ENCODE measurements around the gene NFAT5.
A peak's percentile ranks its signal among the peaks of the same experiment; 100 is the strongest.
"Not testable (repeated sequence)": the region's sequence is repeated elsewhere in the genome, so short reads cannot be mapped to it uniquely, and the experiment has no call there.

NFAT5 gene, protein sequence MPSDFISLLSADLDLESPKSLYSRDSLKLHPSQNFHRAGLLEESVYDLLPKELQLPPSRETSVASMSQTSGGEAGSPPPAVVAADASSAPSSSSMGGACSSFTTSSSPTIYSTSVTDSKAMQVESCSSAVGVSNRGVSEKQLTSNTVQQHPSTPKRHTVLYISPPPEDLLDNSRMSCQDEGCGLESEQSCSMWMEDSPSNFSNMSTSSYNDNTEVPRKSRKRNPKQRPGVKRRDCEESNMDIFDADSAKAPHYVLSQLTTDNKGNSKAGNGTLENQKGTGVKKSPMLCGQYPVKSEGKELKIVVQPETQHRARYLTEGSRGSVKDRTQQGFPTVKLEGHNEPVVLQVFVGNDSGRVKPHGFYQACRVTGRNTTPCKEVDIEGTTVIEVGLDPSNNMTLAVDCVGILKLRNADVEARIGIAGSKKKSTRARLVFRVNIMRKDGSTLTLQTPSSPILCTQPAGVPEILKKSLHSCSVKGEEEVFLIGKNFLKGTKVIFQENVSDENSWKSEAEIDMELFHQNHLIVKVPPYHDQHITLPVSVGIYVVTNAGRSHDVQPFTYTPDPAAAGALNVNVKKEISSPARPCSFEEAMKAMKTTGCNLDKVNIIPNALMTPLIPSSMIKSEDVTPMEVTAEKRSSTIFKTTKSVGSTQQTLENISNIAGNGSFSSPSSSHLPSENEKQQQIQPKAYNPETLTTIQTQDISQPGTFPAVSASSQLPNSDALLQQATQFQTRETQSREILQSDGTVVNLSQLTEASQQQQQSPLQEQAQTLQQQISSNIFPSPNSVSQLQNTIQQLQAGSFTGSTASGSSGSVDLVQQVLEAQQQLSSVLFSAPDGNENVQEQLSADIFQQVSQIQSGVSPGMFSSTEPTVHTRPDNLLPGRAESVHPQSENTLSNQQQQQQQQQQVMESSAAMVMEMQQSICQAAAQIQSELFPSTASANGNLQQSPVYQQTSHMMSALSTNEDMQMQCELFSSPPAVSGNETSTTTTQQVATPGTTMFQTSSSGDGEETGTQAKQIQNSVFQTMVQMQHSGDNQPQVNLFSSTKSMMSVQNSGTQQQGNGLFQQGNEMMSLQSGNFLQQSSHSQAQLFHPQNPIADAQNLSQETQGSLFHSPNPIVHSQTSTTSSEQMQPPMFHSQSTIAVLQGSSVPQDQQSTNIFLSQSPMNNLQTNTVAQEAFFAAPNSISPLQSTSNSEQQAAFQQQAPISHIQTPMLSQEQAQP (N-terminal part only)

DNA sequence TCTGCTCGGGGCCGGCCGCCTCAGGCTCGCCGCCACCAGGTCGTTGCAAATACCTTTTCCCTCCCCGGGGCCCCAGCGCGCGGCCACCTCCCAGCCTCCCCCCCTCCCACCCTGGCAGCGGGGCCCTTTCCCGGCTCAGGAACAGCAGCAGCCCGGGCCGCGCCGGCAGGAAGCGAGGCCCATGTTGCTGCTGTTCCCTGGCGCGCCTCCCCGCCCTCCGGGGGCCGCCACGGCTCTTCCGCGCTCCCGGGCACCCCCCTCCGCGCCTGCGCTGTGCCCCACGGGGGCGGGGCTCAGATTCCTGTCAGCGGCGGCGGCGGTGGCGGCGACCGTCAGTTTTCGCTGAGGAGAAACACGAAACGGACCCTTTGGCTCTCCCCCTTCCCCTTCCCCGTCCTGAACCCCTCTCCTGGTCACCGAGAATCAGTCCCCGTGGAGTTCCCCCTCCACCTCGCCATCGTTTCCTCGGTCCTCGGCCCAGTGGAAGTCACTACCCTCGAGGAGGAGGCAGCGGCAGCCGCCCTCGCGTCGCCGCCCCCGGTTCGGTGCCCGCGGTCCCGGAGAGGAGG, at the start of gene NFAT5:
TSS of gene NFAT5 (plus strand) at position 296 of the 569 bp plus-strand sequence. CDS start 336 bp downstream, outside the sequence.
- DNase-seq, result peak; percentile 97

DNA sequence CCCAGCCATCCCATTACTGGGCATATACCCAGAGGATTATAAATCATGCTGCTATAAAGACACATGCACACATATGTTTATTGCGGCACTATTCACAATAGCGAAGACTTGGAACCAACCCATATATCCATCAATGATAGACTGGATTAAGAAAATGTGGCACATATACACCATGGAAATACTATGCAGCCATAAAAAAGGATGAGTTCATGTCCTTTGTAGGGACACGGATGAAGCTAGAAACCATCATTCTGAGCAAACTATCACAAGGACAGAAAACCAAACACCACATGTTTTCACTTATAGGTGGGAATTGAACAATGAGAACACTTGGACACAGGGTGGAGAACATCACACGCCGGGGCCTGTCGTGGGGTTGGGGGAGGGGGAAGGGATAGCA, 47.9 kb upstream of the NFAT5 start:
- DNase-seq, result not testable (repeated sequence)

DNA sequence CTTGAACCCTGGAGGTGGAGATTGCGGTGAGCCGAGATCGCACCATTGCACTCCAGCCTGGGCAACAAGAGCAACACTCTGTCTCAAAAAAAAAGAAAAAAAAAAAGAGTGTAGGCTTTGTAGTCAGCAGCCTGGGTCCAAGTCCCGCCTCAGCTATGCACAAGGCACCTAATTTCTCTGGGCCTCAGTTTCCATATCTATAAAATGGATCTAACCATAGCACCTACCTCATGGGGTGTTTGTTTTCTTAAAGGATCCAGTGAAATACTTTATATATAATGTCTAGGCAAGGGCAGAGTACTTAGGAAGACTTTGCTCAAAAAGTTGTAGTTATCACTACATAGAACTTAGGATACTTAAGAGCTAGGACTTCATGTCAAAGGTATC, 45.4 kb upstream of the NFAT5 start:
- no peak for DNase-seq

DNA sequence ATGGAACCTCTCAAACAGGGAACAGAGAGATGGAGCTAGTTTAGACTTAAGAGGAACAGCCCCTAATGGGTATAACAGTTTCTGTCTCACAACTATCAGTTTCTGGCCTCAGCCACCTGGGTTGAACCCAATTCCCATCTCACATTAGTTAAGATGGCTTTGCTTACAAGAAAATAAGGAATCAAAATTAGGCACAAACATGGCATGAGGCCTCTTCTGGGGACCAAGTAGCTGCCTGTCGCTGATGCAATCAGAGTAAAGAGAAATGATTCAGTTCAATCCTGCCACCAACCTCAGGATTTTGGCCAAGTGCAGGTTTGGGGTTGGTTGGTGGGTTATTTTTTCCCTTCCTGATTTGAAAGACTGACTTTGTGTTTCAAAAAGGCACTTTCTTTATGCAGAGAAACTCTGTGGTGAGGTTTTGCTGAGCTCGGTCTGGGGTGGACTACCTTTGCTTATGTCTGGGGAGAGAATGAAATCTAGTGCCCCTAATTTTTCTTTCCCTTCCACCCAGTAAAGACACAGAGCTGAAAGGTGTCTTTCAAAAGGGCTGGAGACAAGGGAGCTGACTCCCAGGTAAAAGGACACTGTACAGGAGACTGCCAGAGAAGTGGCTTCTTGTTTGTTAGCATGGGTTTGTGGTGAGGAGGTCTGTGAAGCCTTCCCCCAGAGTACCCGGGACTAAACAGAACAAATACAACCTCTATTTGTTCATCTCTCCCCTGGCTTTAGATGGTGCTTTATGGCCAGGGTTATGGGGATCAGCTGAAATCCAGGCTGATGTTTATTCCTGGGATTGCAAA, 44.8 kb upstream of the NFAT5 start:
- DNase-seq, result no peak

DNA sequence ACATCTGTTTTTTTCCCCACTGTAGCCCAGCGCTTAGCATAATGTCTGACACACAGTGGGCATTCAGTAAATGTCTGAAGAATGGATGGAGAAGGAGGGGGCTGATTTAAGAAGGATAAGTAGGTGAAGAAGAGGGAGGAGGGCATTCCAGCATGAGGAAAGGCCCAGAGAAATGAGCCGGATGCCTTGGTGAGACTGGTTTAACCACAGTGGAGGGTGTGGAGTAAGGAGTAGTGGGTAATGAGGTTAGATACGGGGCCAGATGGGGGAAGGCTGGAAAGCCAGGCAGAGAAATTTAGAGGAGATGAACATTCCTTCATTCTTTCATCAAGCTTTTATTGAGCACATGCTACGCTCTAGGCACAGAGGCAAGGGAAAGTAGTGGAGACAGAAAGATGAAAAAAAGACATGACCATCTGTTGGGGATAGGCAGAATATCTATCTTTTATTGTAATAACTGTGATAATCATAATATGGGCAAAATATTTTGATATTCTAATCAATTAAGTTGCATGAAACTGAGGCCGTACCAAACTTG, 43.7 kb upstream of the NFAT5 start:
- no peak for DNase-seq

DNA sequence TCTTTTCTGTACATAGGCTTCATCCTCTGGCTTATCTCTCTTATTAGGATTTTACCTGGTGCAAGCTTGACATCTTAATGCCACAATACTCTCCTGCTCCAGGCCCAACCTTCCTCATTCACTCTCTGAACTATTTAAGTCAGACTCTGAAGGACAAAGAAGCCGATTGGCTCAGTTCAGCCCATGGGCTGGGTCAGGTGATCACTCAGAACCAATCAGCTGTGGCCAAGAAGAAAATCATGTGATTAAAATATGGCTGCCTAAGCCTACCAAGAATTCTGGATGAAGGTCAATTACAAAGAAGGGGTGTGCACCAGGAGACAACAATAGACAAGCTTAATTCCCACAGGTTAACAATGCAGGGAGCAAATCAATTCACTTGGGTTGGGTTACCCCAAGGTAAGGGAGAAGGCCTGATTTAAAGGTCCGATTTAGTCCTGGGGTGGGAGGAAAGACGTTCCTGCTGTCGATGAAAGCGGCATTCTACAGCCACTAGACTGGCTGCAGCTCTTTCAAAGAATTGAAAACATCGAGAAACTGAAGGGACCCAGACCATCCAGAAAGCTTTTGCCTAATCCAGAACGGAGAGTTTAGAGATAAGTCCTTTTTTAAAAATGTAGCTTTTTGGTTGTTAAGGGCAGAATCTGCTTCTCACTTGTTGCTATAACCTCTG, 42.9 kb upstream of the NFAT5 start:
- DNase-seq, result no peak

DNA sequence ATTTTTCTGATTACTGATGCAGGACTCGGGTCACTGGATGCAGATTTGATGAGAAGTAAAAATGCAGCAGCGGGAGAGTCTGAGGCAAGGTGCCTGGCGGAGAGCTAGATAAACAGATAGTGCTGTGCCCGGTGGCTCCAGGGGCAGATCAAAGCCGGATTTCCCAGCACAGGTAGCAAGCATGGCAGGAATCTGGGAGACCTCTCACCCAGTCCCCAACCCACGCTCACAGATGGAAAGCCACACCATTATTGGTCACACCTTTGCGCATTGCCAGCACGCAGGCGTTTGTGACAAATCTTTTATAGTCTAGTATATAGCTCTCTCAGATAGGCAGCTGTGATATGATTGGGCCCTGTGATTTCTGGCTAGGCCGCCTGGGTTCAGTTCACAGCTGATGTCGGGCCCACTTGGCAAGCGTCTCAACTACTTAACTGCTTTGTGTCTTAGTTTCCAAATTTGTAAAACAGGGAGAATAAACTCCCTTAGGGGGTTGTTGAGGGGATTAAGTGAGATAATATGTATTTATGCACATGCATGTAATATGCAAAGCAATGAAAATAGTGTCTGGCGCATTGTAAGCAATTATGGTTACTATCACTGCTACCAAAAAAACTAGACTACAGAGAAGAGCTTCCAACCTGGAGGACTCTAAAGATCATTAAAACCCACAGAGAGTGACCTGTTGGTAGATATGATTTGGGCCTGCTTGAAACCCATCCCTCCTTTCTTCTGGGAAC, 42.0 kb upstream of the NFAT5 start:
- no peak for DNase-seq

DNA sequence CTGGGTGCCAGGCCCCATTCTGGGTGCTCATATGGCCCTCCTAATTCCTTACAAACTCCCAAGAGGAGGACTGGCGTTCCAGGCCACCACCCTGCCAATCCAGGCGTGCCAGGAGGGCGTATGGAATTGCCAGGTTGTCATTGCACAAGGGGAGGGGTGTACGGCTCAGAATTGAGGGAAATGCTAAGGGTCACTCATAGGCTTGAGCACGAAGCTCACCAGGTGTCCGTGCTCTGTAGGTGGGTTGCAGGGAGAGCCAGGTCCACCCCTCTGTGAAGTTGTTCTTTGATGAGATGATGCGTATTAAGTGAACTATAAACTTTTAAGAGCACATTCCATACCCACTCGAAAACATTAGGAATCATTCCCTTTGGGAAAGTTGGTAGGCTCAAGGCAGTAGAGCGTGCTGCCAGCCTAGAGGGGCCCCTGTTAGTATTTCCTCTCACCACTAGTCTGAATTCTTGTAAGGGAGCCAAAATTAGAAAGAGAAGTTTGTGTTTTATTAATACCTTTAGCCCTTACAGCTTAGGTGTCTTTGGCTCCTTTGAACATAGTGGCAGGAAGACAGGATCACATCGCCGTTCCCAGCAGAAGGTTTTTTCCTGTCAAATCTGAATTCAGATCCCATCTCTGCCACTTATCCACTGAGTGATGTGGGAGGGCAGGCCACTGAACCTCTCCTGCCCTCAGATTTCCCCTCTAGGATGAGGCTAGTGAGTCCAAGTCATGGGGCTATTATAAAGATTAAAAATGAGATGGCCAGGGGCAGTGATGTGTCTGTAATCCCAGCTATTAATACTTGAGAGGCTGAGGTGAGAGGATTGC, 38.7 kb upstream of the NFAT5 start:
- DNase-seq, result no peak

DNA sequence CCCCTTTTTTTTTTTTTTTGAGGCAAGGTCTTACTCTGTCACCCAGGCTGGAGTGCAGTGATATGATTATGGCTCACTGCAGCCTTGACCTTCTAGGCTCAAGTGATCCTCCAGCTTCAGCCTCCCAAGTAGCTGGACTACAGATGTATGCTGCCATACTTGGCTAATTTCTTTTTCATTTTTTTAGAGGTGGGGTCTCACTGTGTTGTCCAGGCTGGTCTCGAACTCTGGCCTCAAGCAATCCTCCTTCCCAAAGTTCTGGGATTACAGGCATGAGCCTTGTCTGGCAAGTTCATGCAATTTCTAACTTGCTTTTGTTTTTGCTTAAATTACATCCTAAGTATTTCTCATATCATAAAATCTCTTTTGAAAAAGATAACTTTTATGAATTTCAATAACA, 33.8 kb upstream of the NFAT5 start:
- DNase-seq, result no peak

DNA sequence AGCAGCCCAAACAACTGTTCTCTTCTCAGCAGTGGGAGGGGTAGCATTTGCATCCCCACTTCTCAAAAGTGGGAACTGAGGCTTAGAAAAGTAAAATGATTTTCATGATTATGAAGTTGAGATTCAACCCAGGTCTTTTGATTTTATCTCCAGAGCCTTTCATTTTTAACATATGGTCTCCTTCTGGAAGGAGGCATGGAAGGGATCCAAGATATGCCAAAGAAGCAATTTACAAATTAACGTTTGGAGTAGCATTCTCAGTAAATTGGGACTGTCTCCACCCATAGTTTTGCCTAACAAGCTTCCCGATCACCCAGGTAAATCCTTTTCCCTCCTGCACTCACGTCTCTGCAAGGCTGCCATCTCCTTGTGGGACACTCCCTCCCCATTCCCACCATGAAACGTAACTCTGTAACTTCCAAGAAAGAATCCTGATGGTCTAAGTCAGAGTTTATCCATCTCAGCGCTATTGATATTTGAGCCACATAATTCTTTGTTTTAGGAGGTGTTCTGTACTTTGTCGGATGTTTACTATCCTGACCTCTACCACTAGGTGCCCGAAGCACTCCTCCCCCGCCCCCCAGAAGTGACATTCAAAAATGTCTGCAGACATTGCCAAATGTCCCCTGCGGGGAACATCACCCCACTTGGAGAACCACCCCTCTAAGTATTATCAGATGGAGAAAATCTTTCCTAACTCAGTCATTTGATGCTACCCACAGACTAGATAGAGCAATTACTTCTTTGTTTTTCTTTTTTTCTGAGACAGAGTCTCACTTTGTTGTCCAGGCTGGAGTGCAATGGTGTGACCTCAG, 32.9 kb upstream of the NFAT5 start:
- no peak for DNase-seq

DNA sequence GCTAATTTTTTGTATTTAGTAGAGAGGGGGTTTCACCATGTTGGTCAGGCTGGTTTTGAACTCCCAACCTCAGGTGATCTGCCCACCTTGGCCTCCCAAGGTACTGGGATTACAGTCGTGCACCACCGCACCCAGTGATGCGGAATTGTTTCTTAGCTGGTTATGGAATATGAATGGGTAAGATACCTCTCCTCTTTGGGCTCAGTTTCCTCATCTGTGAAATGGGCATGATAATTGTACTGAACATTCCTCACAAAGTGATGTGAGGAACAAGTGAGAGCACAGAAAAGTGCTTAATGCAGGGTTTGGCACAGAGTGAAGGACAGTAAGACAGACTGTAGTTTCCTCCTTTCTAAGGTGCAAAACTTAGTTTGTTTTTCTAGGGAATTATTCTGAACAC, 31.0 kb upstream of the NFAT5 start:
- DNase-seq, result no peak

DNA sequence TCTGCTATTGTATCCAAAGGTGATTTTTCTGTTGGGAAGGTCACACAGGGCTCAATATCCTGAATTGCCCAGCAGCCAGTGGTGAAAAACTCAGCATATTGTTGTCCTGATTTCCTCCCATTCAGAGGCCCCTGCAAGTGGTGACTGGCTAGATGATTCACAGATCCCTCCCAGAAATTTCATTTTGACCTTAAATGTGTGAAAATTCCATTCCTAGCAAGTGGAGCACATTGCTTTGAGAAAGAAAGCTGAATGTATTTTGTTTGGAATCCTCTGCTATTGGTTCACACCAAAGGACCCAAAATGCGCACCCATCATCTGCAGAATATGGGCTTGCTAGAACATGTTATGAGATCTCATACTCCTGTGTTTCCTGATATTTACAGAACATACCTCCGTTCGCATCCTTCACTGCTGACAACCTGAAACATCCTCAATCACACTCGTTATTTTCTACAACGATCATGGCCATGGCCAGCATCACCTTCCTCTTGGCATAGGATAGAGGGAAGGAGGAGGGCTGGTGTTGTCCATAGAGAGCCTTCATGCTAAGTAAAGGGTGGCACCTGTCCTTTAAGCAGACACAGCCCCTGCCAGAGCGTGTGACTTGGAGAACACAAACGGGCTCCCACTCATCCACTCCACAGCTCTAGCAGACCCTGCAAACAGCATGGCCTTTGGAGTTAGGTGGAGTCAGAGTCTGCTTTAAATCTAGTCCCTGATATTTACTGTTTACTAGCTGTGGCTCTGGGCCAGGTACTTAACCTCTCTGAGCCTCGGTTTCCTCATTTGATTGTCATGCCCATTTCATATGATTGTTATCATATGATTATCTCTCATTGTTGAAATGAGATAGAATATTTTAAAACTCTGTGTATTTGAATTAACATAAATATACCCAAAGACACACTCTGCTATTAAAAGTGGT, 30.4 kb upstream of the NFAT5 start:
- DNase-seq, result no peak

DNA sequence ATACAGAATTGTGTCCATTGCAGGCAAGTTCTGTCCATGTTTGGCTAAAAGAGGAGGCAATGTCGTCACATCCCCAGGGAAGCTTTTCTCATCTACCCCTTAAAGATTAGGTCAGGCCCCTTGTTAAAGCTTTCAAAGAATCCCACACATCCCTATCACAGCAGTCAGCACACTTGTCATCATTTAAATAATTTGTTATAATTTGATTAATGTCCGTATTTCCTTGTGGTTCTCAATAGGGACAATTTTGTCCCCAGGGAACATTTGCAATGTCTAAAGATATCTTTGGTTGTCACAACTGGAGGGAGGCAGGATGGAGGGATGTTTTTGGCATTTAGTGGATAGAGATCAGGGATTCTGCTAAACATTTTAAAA, 28.1 kb upstream of the NFAT5 start:
- no peak for DNase-seq

DNA sequence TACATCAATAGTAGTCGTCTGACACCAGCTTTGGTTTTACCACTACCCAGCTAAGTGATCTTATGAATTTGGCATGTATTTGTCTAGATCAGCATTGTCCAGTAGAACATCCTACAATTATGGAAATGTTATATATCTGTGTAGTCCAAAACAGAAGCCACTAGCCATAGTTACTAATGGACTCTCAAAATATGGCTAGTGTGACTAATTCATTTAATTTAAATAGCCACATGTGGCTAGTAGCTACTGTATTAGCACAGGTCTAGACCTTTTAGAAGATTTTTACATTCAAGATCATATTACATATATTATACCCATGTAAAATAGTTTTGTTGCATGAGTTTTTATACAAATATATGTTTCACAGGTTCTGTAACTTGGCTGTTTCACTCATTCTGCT, 27.0 kb upstream of the NFAT5 start:
- DNase-seq, result no peak

DNA sequence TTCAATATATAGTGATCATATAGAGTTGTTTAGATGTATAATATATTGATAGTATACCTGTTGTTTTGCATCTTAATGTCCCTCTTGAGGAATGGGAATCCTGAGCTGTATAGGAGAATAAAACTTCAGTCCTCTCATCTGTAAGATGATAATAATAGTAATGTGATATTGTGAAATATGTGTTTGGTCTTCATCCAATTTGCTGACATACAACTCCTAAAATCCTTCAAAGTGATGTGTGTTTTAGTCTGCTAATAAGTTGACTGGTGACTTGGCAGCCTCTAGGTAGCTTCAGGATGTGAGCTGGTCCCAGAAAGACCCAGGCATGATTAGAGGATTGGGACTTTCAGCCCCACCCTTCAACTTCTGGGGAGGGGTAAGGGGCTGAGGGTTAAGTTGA, 22.8 kb upstream of the NFAT5 start:
- no peak for DNase-seq

DNA sequence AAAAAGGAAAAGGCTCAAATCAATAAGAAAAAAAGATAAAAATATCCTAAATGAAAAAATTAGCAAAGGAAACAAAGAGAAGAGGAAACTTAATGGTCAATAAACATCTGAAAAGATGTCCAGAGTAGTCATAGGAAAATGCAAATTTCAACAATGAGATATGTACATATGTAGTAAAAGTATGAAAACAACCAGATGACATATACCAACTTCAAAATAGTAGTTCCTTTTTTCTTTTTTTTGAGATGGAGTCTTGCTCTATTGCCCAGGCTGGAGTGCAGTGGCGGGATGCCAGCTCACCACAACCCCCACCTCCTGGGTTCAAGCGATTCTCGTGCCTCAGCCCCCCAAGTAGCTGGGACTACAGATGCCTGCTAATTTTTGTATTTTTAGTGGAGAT, 21.7 kb upstream of the NFAT5 start:
- DNase-seq, result no peak

DNA sequence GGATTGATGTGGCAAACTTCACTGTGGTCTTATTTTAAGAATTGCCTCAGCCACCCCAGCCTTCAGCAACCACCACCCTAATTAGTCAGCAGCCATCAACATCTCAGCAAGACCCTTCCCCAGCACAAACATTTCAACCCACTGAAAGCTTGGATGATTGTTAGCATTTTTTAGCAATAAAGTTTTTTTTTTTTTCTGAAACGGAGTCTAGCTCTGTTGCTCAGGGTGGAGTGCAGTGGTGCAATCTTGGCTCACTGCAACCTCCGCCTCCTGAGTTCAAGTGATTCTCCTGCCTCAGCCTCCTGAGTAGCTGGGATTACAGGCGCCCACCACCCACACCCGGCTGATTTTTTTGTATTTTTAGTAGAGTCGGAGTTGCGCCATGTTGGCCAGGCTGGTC, 19.1 kb upstream of the NFAT5 start:
- DNase-seq, result not testable (repeated sequence)

DNA sequence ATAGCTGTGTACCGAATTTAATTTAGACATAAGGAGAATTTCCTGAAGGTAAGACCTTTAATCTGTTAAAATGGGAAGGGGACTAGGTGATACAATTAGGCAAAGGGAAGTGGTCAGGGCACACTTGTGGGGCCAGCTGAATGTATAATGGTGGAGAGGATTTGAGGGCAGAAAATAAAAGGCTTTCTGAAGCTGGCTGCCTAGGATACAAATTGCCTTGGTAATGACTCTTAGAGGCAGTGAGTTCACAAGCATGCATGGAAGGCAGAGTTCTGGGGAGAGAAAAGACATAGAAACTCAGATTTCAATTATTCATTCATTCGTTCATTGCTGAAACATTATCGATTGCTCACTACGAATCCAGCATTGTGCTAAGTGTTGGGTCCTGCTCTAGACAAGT, 12.4 kb upstream of the NFAT5 start:
- no peak for DNase-seq

Data from activated effector memory CD4-positive, alpha-beta T cell treated with anti-CD3 and anti-CD28 coated beads, Interleukin-2, amount 50 U/mL, for 16 hours (primary cell).